Liver (tissue), 9 donors: Measurements from ENCODE around the gene DNAAF1. TPM values are rescaled to one million over a fixed set of nuclear protein-coding genes. Genes with fewer than 3 reads are reported as not detected.

Experiments used
- DNase-seq: peaks from one replicate; pipeline ENCODE4 v3.0.0-alpha.2; 2017; ENCODE audit warnings: low spot score
- H3K27ac ChIP-seq, 2 donors: one replicate each; pipeline ENCODE4 v1.7.0; 2013; ENCODE audit warnings: inconsistent platforms in 2 of 2, low read length in 2 of 2, control low read depth in 1 of 2, low read depth in 1 of 2, mild to moderate bottlenecking in 1 of 2
- H3K27me3 ChIP-seq, 4 donors: one replicate each; pipeline versions ENCODE4 v1.6.1 to v1.7.0; 2013; ENCODE audit warnings: low read length in 3 of 4, inconsistent platforms in 1 of 4, mild to moderate bottlenecking in 1 of 4, moderate library complexity in 1 of 4; ENCODE audit not compliant: control insufficient read depth in 4 of 4, insufficient read depth in 4 of 4
- H3K36me3 ChIP-seq, 4 donors: one replicate each; pipeline versions ENCODE4 v1.6.1 to v1.7.0; 2013; ENCODE audit warnings: low read length in 3 of 4, mild to moderate bottlenecking in 3 of 4, low read depth in 1 of 4, moderate library complexity in 1 of 4; ENCODE audit not compliant: control insufficient read depth in 4 of 4, insufficient read depth in 3 of 4
- H3K4me1 ChIP-seq, 4 donors: one replicate each; pipeline versions ENCODE4 v1.6.1 to v1.7.0; 2013; ENCODE audit warnings: low read length in 3 of 4, mild to moderate bottlenecking in 3 of 4, moderate library complexity in 1 of 4; ENCODE audit not compliant: control insufficient read depth in 4 of 4, insufficient read depth in 4 of 4
- H3K4me3 ChIP-seq, 3 donors: one replicate each; pipeline versions ENCODE4 v1.6.1 to v1.7.0; 2013; ENCODE audit warnings: low read length in 3 of 3, control low read depth in 1 of 3, low read depth in 1 of 3, mild to moderate bottlenecking in 1 of 3
- H3K9ac ChIP-seq, 2 donors: one replicate each; pipeline ENCODE4 v1.7.0; 2013; ENCODE audit warnings: low read length in 2 of 2, mild to moderate bottlenecking in 2 of 2, moderate library complexity in 2 of 2, control low read depth in 1 of 2, low read depth in 1 of 2
- H3K9me3 ChIP-seq, 4 donors: one replicate each; pipeline versions ENCODE4 v1.6.1 to v1.7.0; 2013; ENCODE audit warnings: low read length in 3 of 4; ENCODE audit not compliant: control insufficient read depth in 4 of 4
- EGR1 ChIP-seq, 2 donors: IDR thresholded peaks; 2 replicates each; pipeline ENCODE4 v1.6.1; 2016 to 2018; ENCODE audit warnings: antibody characterized with exemption in 2 of 2, low read depth in 2 of 2
- FOXA1 ChIP-seq: IDR thresholded peaks from 2 replicates; pipeline ENCODE4 v1.6.1; 2016; ENCODE audit warnings: antibody characterized with exemption
- FOXA2 ChIP-seq: IDR thresholded peaks from 2 replicates; pipeline ENCODE4 v1.6.1; 2016; ENCODE audit warnings: antibody characterized with exemption
- HNF4G ChIP-seq: IDR thresholded peaks from 2 replicates; pipeline ENCODE4 v1.6.1; 2016; ENCODE audit warnings: antibody characterized with exemption
- JUND ChIP-seq, 2 donors: IDR thresholded peaks; 2 replicates each; pipeline ENCODE4 v1.6.1; 2016; ENCODE audit warnings: antibody characterized with exemption in 2 of 2
- NR2F2 ChIP-seq: IDR thresholded peaks from 2 replicates; pipeline ENCODE4 v1.6.1; 2016; ENCODE audit warnings: antibody characterized with exemption
- RAD21 ChIP-seq, 2 donors: IDR thresholded peaks; 2 replicates each; pipeline ENCODE4 v1.6.1; 2016; ENCODE audit warnings: antibody characterized with exemption in 2 of 2, mild to moderate bottlenecking in 2 of 2
- RXRA ChIP-seq, 2 donors: IDR thresholded peaks; 2 replicates each; pipeline ENCODE4 v1.6.1; 2017 to 2018; ENCODE audit warnings: antibody characterized with exemption in 2 of 2, mild to moderate bottlenecking in 1 of 2
- TAF1 ChIP-seq: conservative IDR thresholded peaks from 2 replicates; pipeline ENCODE4 v1.6.1; 2016; ENCODE audit warnings: antibody characterized with exemption, mild to moderate bottlenecking
- YY1 ChIP-seq: IDR thresholded peaks from 2 replicates; pipeline ENCODE4 v1.6.1; 2016; ENCODE audit warnings: antibody characterized with exemption, mild to moderate bottlenecking
- WGBS: extraction: QIAGEN DNeasy Blood & Tissue Kit; methylation state at CpG from one replicate; pipeline ENCODE4 v1.1.7; 2013; 5-methylcytosine and 5-hydroxymethylcytosine counted together
- polyA plus RNA-seq, 2 donors: library from polyadenylated mRNA; stranded (reverse) in 1 of 2; unstranded in 1 of 2; fragments of 200-250 nt in 1 of 2; fragments of >200 nt in 1 of 2; fragmentation: Nextera tagmentation in 1 of 2; extraction: Ambion mirVana in 1 of 2; gene quantifications; one replicate each; pipeline versions ENCODE4 v1.2.1 to v1.2.3, GENCODE V29; 2013 to 2015
- total RNA-seq, 2 donors: library from RNA; depleted of rRNA; stranded (reverse); fragments of >200 nt; gene quantifications; one replicate each; pipeline ENCODE4 v1.2.3, GENCODE V29; 2014
- TF ChIP-seq, protein P1 (sequence below): IDR thresholded peaks from 2 replicates; pipeline ENCODE4 v1.6.1; 2016; ENCODE audit warnings: antibody characterized with exemption, mild to moderate bottlenecking
- TF ChIP-seq, protein P2 (sequence below): fragments of 150-350 bp; IDR thresholded peaks from 2 replicates; pipeline ENCODE4 v1.5.1; 2017; ENCODE audit warnings: improper control_type of control experiment, low read depth, low read length; ENCODE audit not compliant: missing input control
- TF ChIP-seq, protein P3 (sequence below): IDR thresholded peaks from 2 replicates; pipeline ENCODE4 v1.6.1; 2016; ENCODE audit warnings: antibody characterized with exemption
- TF ChIP-seq, protein P4 (sequence below): IDR thresholded peaks from 2 replicates; pipeline ENCODE4 v1.6.1; 2016; ENCODE audit warnings: antibody characterized with exemption
- TF ChIP-seq, protein P5 (sequence below): IDR thresholded peaks from 2 replicates; pipeline ENCODE4 v1.6.1; 2016; ENCODE audit warnings: antibody characterized with exemption
- donor health status: healthy.
- donor health status: healthy.
- donor health status: healthy.
- donor health status: healthy.
- donor health status: healthy.

DNAAF1 gene
- total and polyA plus RNA-seq, 4 donors, result under 0.01 to 0.08 (median 0.06) TPM; not detected in 1

DNA sequence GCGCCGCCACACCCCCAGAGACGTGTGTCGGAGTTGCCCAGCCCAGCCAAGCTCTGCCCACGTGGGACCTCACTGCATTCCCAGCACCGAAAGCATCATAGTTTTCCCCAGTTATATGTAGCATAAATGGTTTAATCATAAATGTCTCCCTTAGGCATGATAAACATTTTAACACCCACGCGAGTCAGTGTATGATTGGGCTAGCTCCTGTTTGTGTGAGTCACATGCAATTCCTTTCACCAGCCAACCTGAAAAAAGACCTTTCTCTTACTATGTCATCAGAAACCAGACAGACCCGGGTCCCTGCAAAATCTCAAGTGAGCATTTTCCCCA lies 32.6 kb downstream of the DNAAF1 start:
- TF ChIP-seq FOXA1 (no peak), EGR1 (IDR thresholded peaks at IDR 0.05; ENCODE audit: low read depth in 2 of 2) (no peak), FOXA2 (no peak), YY1 (no peak)
- TF ChIP-seq, protein P1, sequence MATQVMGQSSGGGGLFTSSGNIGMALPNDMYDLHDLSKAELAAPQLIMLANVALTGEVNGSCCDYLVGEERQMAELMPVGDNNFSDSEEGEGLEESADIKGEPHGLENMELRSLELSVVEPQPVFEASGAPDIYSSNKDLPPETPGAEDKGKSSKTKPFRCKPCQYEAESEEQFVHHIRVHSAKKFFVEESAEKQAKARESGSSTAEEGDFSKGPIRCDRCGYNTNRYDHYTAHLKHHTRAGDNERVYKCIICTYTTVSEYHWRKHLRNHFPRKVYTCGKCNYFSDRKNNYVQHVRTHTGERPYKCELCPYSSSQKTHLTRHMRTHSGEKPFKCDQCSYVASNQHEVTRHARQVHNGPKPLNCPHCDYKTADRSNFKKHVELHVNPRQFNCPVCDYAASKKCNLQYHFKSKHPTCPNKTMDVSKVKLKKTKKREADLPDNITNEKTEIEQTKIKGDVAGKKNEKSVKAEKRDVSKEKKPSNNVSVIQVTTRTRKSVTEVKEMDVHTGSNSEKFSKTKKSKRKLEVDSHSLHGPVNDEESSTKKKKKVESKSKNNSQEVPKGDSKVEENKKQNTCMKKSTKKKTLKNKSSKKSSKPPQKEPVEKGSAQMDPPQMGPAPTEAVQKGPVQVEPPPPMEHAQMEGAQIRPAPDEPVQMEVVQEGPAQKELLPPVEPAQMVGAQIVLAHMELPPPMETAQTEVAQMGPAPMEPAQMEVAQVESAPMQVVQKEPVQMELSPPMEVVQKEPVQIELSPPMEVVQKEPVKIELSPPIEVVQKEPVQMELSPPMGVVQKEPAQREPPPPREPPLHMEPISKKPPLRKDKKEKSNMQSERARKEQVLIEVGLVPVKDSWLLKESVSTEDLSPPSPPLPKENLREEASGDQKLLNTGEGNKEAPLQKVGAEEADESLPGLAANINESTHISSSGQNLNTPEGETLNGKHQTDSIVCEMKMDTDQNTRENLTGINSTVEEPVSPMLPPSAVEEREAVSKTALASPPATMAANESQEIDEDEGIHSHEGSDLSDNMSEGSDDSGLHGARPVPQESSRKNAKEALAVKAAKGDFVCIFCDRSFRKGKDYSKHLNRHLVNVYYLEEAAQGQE, result no peak
- no peaks in the 10 kb centered on the region for H3K9me3 ChIP-seq
- peaks cover 4 to 43% (median 13%) of the 10 kb centered on the region in 4 donors for H3K36me3 ChIP-seq
- H3K27me3 ChIP-seq, result no peaks in the 10 kb centered on the region
- peak overlapping the region; percentile 59 to 64 for H3K27ac ChIP-seq
- no peak overlapping the region for H3K9ac ChIP-seq
- no peak overlapping the region for H3K4me3 ChIP-seq
- peaks cover 0 to 21% (median 13%) of the 10 kb centered on the region in 4 donors for H3K4me1 ChIP-seq
- no peak for DNase-seq
- 73% methylated on average over 9 of the region's 9 CpGs for WGBS

DNA sequence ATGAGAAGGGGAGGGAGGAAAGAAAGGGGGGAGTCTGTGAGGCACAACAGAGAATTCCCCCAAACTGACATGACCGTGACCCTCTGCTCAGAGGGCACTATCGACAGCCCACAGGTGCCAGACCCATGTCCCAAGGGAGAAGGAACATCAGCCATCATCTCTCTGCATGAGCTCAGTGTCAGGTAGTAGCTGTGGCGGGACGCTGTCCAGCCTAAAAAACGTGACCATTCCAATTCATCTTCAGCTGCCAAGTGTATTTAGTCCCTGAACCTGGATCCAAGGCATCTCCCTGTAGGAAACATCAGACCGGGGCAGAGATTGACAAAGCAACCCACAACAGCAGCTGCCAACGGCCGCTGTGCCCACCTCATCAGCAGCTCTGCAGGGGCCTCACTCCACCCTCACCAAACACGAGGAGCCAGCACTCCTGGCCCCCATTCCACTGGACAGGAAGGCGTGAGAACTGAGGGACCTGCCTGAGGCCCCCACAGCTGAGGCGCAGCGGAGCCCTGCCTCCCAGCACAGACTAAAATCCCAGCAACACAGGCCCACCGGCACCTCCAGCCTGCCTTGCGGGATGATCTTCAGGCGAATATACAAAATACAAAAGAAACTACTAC lies 33.1 kb downstream of the DNAAF1 start:
- no peak for DNase-seq
- no peak overlapping the region for H3K4me3 ChIP-seq
- no peaks in the 10 kb centered on the region for H3K9me3 ChIP-seq
- H3K27ac ChIP-seq, result no peak overlapping the region
- peaks cover 0 to 21% (median 13%) of the 10 kb centered on the region in 4 donors for H3K4me1 ChIP-seq
- peaks cover 9 to 48% (median 14%) of the 10 kb centered on the region in 4 donors for H3K36me3 ChIP-seq
- 92% methylated on average over 15 of the region's 15 CpGs for WGBS
- no peak overlapping the region for H3K9ac ChIP-seq
- no peaks in the 10 kb centered on the region for H3K27me3 ChIP-seq
- no peak for TF ChIP-seq NR2F2
- TF ChIP-seq, protein P2, sequence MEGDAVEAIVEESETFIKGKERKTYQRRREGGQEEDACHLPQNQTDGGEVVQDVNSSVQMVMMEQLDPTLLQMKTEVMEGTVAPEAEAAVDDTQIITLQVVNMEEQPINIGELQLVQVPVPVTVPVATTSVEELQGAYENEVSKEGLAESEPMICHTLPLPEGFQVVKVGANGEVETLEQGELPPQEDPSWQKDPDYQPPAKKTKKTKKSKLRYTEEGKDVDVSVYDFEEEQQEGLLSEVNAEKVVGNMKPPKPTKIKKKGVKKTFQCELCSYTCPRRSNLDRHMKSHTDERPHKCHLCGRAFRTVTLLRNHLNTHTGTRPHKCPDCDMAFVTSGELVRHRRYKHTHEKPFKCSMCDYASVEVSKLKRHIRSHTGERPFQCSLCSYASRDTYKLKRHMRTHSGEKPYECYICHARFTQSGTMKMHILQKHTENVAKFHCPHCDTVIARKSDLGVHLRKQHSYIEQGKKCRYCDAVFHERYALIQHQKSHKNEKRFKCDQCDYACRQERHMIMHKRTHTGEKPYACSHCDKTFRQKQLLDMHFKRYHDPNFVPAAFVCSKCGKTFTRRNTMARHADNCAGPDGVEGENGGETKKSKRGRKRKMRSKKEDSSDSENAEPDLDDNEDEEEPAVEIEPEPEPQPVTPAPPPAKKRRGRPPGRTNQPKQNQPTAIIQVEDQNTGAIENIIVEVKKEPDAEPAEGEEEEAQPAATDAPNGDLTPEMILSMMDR, result no peak
- no peak for TF ChIP-seq RXRA (IDR thresholded peaks at IDR 0.05)
- TF ChIP-seq, protein P3, sequence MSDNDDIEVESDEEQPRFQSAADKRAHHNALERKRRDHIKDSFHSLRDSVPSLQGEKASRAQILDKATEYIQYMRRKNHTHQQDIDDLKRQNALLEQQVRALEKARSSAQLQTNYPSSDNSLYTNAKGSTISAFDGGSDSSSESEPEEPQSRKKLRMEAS, result no peak
- no peak for TF ChIP-seq TAF1
- TF ChIP-seq FOXA1, result no peak
- no peak for TF ChIP-seq RAD21 (IDR thresholded peaks at IDR 0.05)
- no peak for TF ChIP-seq FOXA2
- TF ChIP-seq, protein P1, result no peak
- no peak for TF ChIP-seq HNF4G
- TF ChIP-seq, protein P4, sequence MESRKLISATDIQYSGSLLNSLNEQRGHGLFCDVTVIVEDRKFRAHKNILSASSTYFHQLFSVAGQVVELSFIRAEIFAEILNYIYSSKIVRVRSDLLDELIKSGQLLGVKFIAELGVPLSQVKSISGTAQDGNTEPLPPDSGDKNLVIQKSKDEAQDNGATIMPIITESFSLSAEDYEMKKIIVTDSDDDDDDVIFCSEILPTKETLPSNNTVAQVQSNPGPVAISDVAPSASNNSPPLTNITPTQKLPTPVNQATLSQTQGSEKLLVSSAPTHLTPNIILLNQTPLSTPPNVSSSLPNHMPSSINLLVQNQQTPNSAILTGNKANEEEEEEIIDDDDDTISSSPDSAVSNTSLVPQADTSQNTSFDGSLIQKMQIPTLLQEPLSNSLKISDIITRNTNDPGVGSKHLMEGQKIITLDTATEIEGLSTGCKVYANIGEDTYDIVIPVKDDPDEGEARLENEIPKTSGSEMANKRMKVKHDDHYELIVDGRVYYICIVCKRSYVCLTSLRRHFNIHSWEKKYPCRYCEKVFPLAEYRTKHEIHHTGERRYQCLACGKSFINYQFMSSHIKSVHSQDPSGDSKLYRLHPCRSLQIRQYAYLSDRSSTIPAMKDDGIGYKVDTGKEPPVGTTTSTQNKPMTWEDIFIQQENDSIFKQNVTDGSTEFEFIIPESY, result no peak
- TF ChIP-seq, protein P5, sequence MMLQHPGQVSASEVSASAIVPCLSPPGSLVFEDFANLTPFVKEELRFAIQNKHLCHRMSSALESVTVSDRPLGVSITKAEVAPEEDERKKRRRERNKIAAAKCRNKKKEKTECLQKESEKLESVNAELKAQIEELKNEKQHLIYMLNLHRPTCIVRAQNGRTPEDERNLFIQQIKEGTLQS, result no peak
- TF ChIP-seq JUND (IDR thresholded peaks at IDR 0.05), result no peak
